HCT116 (cell line): ENCODE data around the gene CELF4. TPM values are rescaled to one million over a fixed set of nuclear protein-coding genes. Genes with fewer than 3 reads are reported as not detected.

Experiments used
- ATAC-seq: fragments of 200-7000 bp; cut with Tn5 transposase; 2 replicates; pipeline ENCODE4 v1.9.1; 2020; ENCODE audit warnings: mild to moderate bottlenecking, moderate library complexity
- BruUV-seq: library from RNA; stranded (reverse); fragments of 400-500 nt; replicated peaks from 2 replicates; lab custom pipeline; 2021; lab: Mats Ljungman, UMichigan
- CTCF ChIA-PET: fragments of 300-600 bp; sonication (Branson Sonifier 250); formaldehyde crosslinking; loops from one replicate; lab custom pipeline; 2021; ENCODE audit warnings: antibody characterized with exemption; lab: Charles Lee
- POLR2A ChIA-PET: fragments of 300-600, 350-600 bp; sonication (Branson Sonifier 250); formaldehyde crosslinking; loops from one replicate; lab custom pipeline; 2021; ENCODE audit warnings: antibody characterized with exemption; lab: Charles Lee
- RAD21 ChIA-PET, 2 experiments: fragments of 300-600 bp; sonication (Branson Sonifier 250); formaldehyde crosslinking; loops; one replicate each; lab custom pipeline; 2023; ENCODE audit warnings: low total read pairs in 2 of 2; ENCODE audit not compliant: uncharacterized antibody in 2 of 2, unreplicated experiment in 2 of 2, low non-redundant PET in 1 of 2; lab: Charles Lee
- DNase-seq: peaks from one replicate; pipeline ENCODE4 v3.0.0-alpha.2; 2010; ENCODE audit warnings: low read depth, low spot score
- H2AFZ ChIP-seq: fragments of 200-600 bp; shearing (Covaris generic), sonication (generic); 2 replicates; pipeline ENCODE4 v1.6.1; 2017; ENCODE audit warnings: low read depth, mixed run types, mixed read lengths, antibody characterized with exemption, low read length; ENCODE audit not compliant: poor library complexity, severe bottlenecking
- H3K27ac ChIP-seq: 2 replicates; pipeline ENCODE4 v1.5.1; 2012; ENCODE audit warnings: low read depth, low read length
- H3K27me3 ChIP-seq: fragments of 200-600 bp; sonication (generic); 2 replicates; pipeline ENCODE4 v1.6.1; 2016; ENCODE audit warnings: mixed run types, low read length, mixed read lengths; ENCODE audit not compliant: insufficient read depth
- H3K36me3 ChIP-seq, 2 experiments: fragments of 200-500 bp in 1 of 2; fragments of 200-600 bp in 1 of 2; sonication (Bioruptor generic) in 1 of 2; sonication (generic) in 1 of 2; 2 replicates each; pipeline versions ENCODE4 v1.5.1 to v1.6.1; 2014 to 2016; ENCODE audit warnings: low read length in 2 of 2, inconsistent platforms in 1 of 2, mixed read lengths in 1 of 2, mixed run types in 1 of 2; ENCODE audit not compliant: insufficient read depth in 2 of 2, control insufficient read depth in 1 of 2
- H3K4me1 ChIP-seq, 2 experiments: fragments of 200-600 bp in 1 of 2; sonication (generic) in 1 of 2; 2 replicates each; pipeline versions ENCODE4 v1.5.1 to v1.6.1; 2012 to 2017; ENCODE audit warnings: low read length in 2 of 2, inconsistent platforms in 1 of 2, mild to moderate bottlenecking in 1 of 2, mixed read lengths in 1 of 2, mixed run types in 1 of 2, moderate library complexity in 1 of 2; ENCODE audit not compliant: insufficient read depth in 2 of 2, control insufficient read depth in 1 of 2
- H3K4me2 ChIP-seq: fragments of 200-600 bp; sonication (generic); 2 replicates; pipeline ENCODE4 v1.6.1; 2017; ENCODE audit warnings: mixed run types, low read length, mixed read lengths
- H3K4me3 ChIP-seq, 2 experiments: fragments of 200-600 bp in 1 of 2; sonication (generic) in 1 of 2; replicated peaks in 1 of 2; 2 replicates each; pipeline ENCODE4 v1.5.1; 2011 to 2016; ENCODE audit warnings: low read length in 2 of 2, control low read depth in 1 of 2, low read depth in 1 of 2, mild to moderate bottlenecking in 1 of 2, mixed read lengths in 1 of 2, mixed run types in 1 of 2
- H3K79me2 ChIP-seq: fragments of 200-600 bp; sonication (generic); 2 replicates; pipeline ENCODE4 v1.6.1; 2017; ENCODE audit warnings: mild to moderate bottlenecking, mixed run types, low read length, moderate library complexity, mixed read lengths; ENCODE audit not compliant: insufficient read depth
- H3K9ac ChIP-seq: fragments of 200-600 bp; sonication (generic); 2 replicates; pipeline ENCODE4 v1.6.1; 2016; ENCODE audit warnings: low read length, mixed read lengths
- H3K9me2 ChIP-seq: fragments of 200-600 bp; sonication (generic), shearing (Covaris generic); 2 replicates; pipeline ENCODE4 v1.6.1; 2017; ENCODE audit warnings: mixed run types, mild to moderate bottlenecking, moderate library complexity; ENCODE audit not compliant: insufficient read depth
- H3K9me3 ChIP-seq, 2 experiments: fragments of 200-500 bp in 1 of 2; fragments of 200-600 bp in 1 of 2; sonication (Bioruptor generic) in 1 of 2; sonication (generic) in 1 of 2; 2 replicates each; pipeline ENCODE4 v1.6.1; 2014 to 2017; ENCODE audit warnings: low read length in 2 of 2, mixed read lengths in 2 of 2, inconsistent platforms in 1 of 2, low read depth in 1 of 2, mild to moderate bottlenecking in 1 of 2, mixed run types in 1 of 2, moderate library complexity in 1 of 2; ENCODE audit not compliant: control insufficient read depth in 1 of 2, insufficient read depth in 1 of 2
- H4K20me1 ChIP-seq: fragments of 200-600 bp; sonication (generic), shearing (Covaris generic); 2 replicates; pipeline ENCODE4 v1.6.1; 2017; ENCODE audit warnings: mixed run types, mild to moderate bottlenecking, moderate library complexity; ENCODE audit not compliant: insufficient read depth
- CBX3 ChIP-seq: IDR thresholded peaks from 2 replicates; pipeline ENCODE4 v1.6.1; 2012; ENCODE audit warnings: low read depth
- CEBPB ChIP-seq: IDR thresholded peaks from 2 replicates; pipeline ENCODE4 v1.6.1; 2012; ENCODE audit warnings: low read depth
- CTCF ChIP-seq, 3 experiments: fragments of 200-600 bp in 1 of 3; sonication (generic) in 1 of 3; IDR thresholded peaks in 2 of 3; conservative IDR thresholded peaks in 1 of 3; 2 replicates each; pipeline ENCODE4 v1.5.1; 2012 to 2017; ENCODE audit warnings: low read depth in 2 of 3, low read length in 2 of 3, antibody characterized with exemption in 1 of 3, borderline replicate concordance in 1 of 3, control low read depth in 1 of 3, mild to moderate bottlenecking in 1 of 3, mixed read lengths in 1 of 3, mixed run types in 1 of 3, moderate library complexity in 1 of 3; ENCODE audit not compliant: insufficient read depth in 1 of 3
- EGR1 ChIP-seq: IDR thresholded peaks from 2 replicates; pipeline ENCODE4 v1.6.1; 2012; ENCODE audit warnings: low read depth
- ELF1 ChIP-seq: IDR thresholded peaks from 2 replicates; pipeline ENCODE4 v1.6.1; 2012; ENCODE audit warnings: low read depth, borderline replicate concordance
- EZH2 ChIP-seq: fragments of 200-600 bp; sonication (generic); IDR thresholded peaks from 2 replicates; pipeline ENCODE4 v1.6.1; 2017; ENCODE audit warnings: antibody characterized with exemption, mixed run types
- FOSL1 ChIP-seq: IDR thresholded peaks from 2 replicates; pipeline ENCODE4 v1.6.1; 2012; ENCODE audit warnings: low read depth
- JUND ChIP-seq: IDR thresholded peaks from 2 replicates; pipeline ENCODE4 v1.6.1; 2012
- POLR2AphosphoS5 ChIP-seq: IDR thresholded peaks from 2 replicates; pipeline ENCODE4 v1.6.1; 2011; ENCODE audit warnings: mild to moderate bottlenecking, low read depth, low read length, moderate library complexity
- RAD21 ChIP-seq: IDR thresholded peaks from 2 replicates; pipeline ENCODE4 v1.6.1; 2012; ENCODE audit warnings: low read depth, mild to moderate bottlenecking
- REST ChIP-seq: IDR thresholded peaks from 2 replicates; pipeline ENCODE4 v1.6.1; 2012; ENCODE audit warnings: low read depth
- SIN3A ChIP-seq: IDR thresholded peaks from 2 replicates; pipeline ENCODE4 v1.6.1; 2012; ENCODE audit warnings: low read depth
- SP1 ChIP-seq: IDR thresholded peaks from 2 replicates; pipeline ENCODE4 v1.6.1; 2012; ENCODE audit warnings: low read depth
- SRF ChIP-seq: IDR thresholded peaks from 2 replicates; pipeline ENCODE4 v1.6.1; 2012; ENCODE audit warnings: low read depth
- TCF7L2 ChIP-seq: IDR thresholded peaks from 2 replicates; pipeline ENCODE4 v1.7.0; 2011; ENCODE audit warnings: borderline replicate concordance, inconsistent platforms; ENCODE audit not compliant: insufficient read depth, insufficient read length; ENCODE audit errors: extremely low read depth
- ZNF274 ChIP-seq: fragments of 200-500 bp; sonication (Bioruptor generic); IDR thresholded peaks from 2 replicates; pipeline ENCODE4 v1.6.1; 2014; ENCODE audit warnings: mild to moderate bottlenecking, low read depth, low read length, inconsistent platforms
- intact Hi-C: fragments of 100-400 bp; cut with micrococcal nuclease; formaldehyde crosslinking; loops from 2 replicates; pipeline ENCODE4 v1.10.0; 2022
- total RNA-seq: library from RNA; stranded (reverse); gene quantifications from one replicate; pipeline ENCODE4 v1.2.1, GENCODE V29; 2021; ENCODE audit not compliant: unreplicated experiment

Gene CELF4
- total RNA-seq, 1 experiment from 2014 or later: not detected

- no TSS peak for BruUV-seq
- ChIA-PET RAD21 (no interaction called here), CTCF (no interaction called here), POLR2A (no interaction called here)
- Histone ChIP-seq H3K9ac (no peak overlapping the region), H3K4me2 (no peak overlapping the region), H3K36me3 (no peaks in the 10 kb centered on the region), H3K79me2 (no peaks in the 10 kb centered on the region), H3K27me3 (no peaks in the 10 kb centered on the region), H4K20me1 (no peaks in the 10 kb centered on the region), H3K9me3 (no peaks in the 10 kb centered on the region), H3K4me3 (no peak overlapping the region), H3K4me1 (peaks cover 11 to 14% of the 10 kb centered on the region in 2 experiments), H3K27ac (no peak overlapping the region), H2AFZ (no peak overlapping the region), H3K9me2 (no peaks in the 10 kb centered on the region)
- no peak for ATAC-seq
- TF ChIP-seq SIN3A (no peak), CBX3 (no peak), EZH2 (no peak), CEBPB (no peak), RAD21 (no peak), POLR2AphosphoS5 (no peak), JUND (no peak), CTCF (IDR thresholded peaks at IDR 0.05 in 2 of 3, conservative IDR thresholded peaks at IDR 0.05 in 1 of 3; ENCODE audit: borderline replicate concordance in 1 of 3, insufficient read depth in 1 of 3, low read depth in 2 of 3, low read length in 2 of 3) (no peak), SRF (no peak), ZNF274 (no peak), EGR1 (no peak), TCF7L2 (no peak), REST (no peak), ELF1 (no peak), SP1 (no peak), FOSL1 (no peak)
- intact Hi-C loops: no loop called here
- no peak for DNase-seq
Measured at GRCh38 chr18:37571266-37571665, 5.7 kb upstream of the CELF4 start.
